LNCAP (cell line): ENCODE results near the gene LNX1.

Source experiments
- CTCF ChIP-seq: fragments of 450-650 bp; IDR thresholded peaks from 2 replicates; pipeline ENCODE4 v1.5.1; 2017; ENCODE audit warnings: mild to moderate bottlenecking

The LNX1 gene

GRCh38 chr4:53450773-53451172, 140.5 kb downstream of the LNX1 start:
- TF ChIP-seq CTCF: no peak

- TF ChIP-seq CTCF: no peak
These were observed 146.3 kb downstream of the LNX1 start for GRCh38 chr4:53444954-53445353.

- no peak for TF ChIP-seq CTCF
These were observed 149.7 kb downstream of the LNX1 start for GRCh38 chr4:53441564-53441963.

GRCh38 chr4:53436251-53436650, 155.0 kb downstream of the LNX1 start:
- no peak for TF ChIP-seq CTCF

- TF ChIP-seq CTCF: no peak
These were observed 158.5 kb downstream of the LNX1 start for GRCh38 chr4:53432528-53433424.

GRCh38 chr4:53431052-53431451, 160.2 kb downstream of the LNX1 start:
- TF ChIP-seq CTCF: no peak

- TF ChIP-seq CTCF: no peak
These were observed 163.9 kb downstream of the LNX1 start for GRCh38 chr4:53427366-53427765.
